Stimulated activated CD8-positive, alpha-beta memory T cell treated with anti-CD3 and anti-CD28 coated beads, Interleukin-4, amount 100 ng/mL, for 48 hours (primary cell): ENCODE data around the gene ADAMTS4.

ENCODE experiments used
- DNase-seq: peaks from one replicate; pipeline ENCODE4 v3.0.0-alpha.2; 2020

Gene ADAMTS4

DNA sequence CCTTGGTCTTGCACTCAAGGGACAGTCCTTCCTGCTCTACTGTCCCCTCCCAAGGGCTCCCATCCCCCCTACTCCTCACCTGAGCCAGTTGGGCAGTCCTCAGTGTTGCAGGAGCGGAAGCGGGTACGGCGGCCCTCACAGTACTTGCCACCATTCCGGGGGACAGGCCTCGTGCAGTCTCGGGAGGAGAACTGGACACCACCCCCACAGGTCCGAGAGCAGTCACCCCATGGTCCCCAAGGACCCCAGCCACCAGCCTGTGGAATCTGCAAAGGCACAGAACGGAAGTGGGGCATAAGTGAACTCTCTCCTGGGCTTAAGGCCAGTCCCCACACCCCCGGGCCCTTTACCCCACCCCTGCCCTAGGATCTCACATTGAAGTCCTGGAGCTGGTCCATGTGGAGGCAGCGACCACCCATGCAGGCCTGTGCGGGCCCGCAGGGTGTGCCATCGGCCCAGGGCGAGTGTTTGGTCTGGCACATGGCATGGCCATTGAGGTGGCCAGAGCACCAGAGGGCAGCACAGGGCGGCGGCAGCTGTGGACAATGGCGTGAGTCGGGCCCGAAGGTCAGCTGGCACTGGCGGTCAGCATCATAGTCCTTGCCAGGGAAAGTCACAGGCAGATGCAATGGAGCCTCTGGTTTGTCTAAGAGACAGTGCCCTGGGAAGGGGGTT is 5.2 kb downstream of the ADAMTS4 start:
- no peak for DNase-seq

GRCh38 chr1:161192476-161193465 is 6.1 kb downstream of the ADAMTS4 start:
- peak; percentile 76 for DNase-seq

- DNase-seq: no peak
Observed at GRCh38 chr1:161191971-161192370, 6.9 kb downstream of the ADAMTS4 start.

DNA sequence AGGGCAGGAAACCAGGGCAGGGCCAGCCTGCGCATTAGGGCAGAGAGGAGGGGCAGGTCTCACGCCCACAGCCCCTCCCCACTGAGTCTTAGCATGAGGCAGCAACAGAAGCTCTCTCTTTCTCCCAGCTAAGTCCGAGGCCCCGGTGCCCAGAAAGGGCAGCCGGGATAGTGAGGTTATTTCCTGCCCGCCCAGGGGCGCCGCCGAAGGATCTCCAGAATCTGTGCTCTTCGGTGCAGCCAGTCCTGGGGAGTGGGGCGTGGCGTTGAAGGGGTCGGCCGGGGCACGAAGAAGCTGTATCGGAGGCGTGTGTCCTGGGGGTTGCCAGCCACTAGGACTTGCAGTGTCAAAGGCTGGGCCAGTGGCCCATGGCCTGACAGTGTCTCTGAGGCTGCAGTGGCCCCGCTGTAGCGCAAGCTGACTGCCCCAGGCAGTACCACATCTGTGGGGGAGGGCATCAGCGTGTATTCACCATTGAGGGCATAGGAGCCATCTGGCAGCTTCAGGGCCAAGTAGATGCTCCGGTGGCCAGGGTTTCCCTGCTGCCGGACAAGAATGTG is 7.8 kb downstream of the ADAMTS4 start:
- no peak for DNase-seq

DNA sequence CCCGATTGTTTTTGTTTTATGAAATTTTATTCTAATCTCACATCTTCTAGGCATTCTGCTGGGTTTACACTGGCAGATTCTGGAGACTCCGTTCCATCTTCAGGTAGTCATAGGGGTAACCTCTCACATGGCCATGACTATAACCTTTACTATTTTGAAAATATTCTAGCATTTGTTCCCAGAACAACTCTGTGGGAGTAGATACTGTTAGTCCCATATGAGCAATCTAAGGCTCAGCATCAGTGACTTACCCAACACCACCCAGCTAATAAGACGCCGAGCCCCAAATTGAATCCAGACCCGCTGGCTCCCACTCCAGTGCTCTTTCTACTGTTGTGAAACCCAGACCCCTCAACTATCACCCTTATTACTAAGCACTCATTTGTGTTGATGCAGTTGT is 9.8 kb downstream of the ADAMTS4 start:
- DNase-seq: no peak

DNA sequence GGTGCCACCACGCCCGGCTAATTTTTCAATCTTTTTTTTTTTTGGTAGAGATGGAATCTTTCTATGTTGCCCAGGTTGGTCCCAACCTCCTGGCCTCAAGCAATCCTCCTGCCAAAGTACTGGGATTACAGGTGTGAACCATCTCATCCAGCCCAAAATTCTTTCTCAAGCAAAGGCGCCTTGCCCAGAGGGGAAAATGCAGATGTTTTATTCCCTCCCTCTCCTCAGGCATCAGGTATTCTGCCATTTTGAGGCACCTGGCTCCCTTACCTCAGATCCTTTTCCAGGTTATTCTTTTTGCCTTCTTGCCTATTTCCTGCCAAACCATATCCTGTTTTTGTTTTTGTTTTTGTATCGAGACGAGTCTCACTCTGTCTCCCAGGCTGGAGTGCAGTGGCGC is 10.5 kb downstream of the ADAMTS4 start:
- no peak for DNase-seq

DNA sequence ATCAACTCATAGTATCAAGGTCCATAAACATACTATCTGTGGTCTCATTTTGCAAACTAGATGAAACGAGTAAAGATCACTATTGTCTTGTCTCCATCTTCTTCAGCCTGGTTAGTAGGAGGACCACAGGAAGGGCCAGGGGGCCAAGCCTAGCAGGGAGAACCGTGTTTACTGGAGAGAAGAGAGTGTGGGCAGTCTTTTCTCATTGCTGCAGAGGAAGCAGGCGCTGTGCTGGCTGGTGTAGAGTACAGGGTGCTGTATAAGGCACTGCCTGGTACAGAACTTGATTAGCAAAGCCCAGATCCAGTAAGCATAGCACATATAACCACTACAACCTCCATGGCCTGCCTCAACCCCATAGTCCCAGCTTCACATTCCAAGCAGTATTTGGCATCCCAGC is 11.5 kb downstream of the ADAMTS4 start:
- no peak for DNase-seq

GRCh38 chr1:161185732-161186311 is 13.0 kb downstream of the ADAMTS4 start:
- no peak for DNase-seq

- DNase-seq: peak; percentile 71
Observed at GRCh38 chr1:161185282-161185682, 13.6 kb downstream of the ADAMTS4 start.

GRCh38 chr1:161182214-161182613 is 16.6 kb downstream of the ADAMTS4 start:
- peak; percentile 70 for DNase-seq

DNA sequence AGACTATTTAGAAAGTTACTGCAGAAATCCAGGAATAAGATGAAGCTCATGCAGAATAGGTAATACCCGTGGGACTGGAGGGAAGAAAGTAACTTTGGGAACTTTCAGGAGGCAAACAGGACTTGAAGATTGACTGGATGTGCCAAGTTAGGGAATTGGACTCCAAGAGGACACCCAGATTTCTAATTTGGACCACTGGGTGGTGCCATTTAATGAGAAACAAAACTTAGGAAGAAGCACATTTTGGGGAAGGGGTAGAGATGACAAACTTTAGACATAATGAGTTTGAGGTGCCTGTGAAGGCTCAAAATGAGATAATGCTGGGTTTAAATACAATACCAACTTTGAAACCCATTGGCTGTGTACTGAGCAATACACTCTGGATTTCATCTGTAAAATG is 18.2 kb downstream of the ADAMTS4 start:
- DNase-seq: no peak

DNA sequence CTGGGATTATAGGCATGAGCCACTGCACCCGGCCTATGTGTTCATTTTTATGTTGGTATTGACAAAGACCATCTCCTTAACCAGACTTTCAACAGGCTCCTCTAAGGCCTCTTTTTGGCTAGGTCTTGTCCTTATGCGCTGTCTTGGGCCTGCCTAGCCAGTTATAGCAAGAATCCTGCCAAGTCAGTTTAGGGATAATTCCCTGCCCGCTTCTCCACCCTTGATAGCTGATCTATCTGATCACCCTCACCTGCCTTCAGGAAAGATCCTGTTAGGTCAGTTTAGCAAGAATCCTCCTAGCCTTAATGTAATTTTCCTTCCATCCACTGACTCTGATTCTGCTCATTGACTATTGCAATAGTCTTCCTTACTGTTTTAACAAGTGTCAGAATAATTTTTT is 19.2 kb downstream of the ADAMTS4 start:
- no peak for DNase-seq

DNA sequence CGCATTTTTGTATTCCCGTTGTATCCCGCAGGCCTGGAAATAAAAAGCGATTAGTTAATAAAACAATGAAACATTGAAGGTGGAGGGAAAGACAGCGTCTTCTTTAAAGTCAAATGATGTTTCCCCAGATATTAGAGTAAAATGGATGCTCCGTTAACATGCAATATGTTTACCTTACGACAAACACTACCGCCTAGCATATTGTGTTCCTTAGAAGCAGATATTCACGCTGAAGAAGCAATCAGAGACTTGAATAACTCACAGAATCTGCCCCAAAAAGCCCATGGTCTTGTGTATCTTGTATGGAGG is 21.0 kb downstream of the ADAMTS4 start:
- no peak for DNase-seq

GRCh38 chr1:161177112-161177935 is 21.5 kb downstream of the ADAMTS4 start, which contains the start of gene B4GALT3:
B4GALT3 (minus strand) TSS chr1:161177507; CDS start chr1:161176060, 1,447 bp downstream.
- DNase-seq: peak; percentile 99

DNA sequence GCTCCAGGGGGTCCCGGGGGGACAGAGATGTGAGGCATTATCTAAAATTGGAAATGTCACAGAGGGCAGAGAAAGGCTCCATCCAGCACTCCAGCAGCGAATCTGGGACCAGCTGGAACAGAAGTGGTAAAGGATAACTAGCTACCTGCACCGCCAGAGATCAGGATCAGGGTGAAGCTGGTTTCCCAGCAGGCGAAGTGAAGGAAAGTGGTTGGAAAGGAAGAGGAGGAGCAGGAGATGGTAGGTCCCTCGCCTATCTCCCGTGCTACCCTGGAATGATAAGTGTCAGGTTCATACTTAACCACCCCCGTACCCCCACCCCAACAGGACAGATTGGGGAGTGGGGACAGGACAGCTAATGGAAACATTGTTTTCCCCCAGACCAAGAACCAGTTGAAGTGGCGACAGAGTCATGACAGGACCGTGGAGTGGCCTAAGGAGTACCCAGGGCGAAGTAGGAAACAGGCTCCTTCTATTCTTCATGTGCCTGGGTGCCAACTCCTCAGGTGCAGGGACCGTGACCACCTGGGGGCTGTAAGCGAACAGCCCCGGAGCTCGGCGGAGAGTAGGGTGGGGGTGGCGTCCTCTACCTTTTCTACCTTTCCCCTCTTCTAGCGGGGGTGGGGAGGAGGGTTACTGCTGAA is 22.3 kb downstream of the ADAMTS4 start:
- DNase-seq: no peak

DNA sequence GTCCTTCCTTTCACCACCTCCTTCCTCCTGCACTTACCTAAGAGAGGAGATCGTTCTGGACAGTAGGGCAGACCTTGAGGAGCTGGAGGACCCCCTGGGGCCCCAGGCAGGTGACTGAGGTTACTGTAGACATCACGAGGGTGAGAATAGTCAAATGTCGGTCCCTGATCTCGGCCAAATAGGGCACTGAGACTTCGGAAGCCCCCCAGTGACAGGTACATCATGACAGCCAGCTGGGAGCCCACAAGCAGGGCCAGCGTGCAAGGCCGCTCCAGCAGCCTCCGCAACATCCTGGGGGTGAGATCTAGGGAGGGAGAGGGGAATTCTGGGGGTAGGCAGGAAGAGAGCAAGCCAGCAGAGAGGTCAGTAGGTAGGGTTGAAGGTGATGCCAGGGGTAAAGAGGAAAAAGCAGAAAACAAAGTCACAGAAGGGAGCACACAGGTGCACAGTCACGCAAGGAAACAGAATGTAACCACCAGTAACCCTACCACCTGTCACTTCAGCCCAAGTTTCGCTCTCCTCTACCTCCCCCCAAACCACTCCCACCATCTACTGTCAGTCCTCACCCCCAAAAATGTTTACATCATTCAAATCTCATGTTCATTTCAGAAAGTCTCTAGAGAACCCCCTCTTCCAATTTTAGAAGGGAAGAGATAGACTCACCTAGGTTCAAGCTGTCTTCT is 22.9 kb downstream of the ADAMTS4 start:
- no peak for DNase-seq

GRCh38 chr1:161174911-161175310 is 23.9 kb downstream of the ADAMTS4 start:
- no peak for DNase-seq

DNA sequence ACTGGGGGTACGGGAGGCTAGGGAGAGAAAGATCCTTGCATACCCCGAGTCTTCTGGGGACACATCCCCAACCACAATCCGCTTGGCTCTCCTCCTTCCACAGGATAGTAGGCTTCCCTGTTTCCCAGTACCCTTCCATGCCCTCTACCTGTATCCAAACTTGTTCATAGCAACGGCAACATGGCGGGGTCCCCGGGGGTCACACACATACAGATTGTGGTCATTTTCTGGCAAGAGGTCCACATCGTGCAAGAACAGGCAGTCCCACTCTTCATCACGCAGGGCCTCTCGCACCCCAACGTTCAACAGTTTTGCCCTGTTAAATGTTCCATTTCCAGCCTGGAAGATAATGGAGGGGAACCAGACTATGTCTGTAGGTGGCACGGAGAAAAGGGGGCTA is 25.1 kb downstream of the ADAMTS4 start:
- no peak for DNase-seq

DNA sequence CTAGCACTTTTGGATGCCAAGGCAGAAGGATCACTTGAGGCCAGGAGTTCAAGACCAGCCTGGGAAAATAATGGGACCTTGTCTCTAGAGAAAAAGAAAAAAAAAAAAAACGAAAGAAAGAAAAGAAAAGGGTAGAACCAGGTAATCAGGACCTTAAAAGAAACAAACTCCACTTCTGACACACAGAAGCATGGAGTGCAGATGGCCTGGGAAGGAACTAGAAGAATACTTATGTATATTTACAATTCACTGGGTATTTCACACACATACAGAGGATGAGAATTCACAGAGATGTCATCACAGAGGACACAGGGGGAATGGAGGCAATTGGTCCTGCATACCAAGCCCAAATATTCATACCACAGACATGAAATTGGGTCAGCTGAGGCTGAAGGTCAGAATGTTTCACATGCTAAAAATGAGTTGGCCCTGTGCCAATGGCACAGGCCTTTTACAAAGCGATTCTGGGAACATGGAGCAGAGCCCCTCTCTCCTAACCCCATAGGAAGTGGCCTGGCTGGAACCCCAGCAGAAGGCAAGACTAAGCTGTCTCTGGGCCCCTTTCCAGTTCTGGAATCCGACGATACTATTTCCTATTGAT is 26.0 kb downstream of the ADAMTS4 start:
- DNase-seq: no peak

DNA sequence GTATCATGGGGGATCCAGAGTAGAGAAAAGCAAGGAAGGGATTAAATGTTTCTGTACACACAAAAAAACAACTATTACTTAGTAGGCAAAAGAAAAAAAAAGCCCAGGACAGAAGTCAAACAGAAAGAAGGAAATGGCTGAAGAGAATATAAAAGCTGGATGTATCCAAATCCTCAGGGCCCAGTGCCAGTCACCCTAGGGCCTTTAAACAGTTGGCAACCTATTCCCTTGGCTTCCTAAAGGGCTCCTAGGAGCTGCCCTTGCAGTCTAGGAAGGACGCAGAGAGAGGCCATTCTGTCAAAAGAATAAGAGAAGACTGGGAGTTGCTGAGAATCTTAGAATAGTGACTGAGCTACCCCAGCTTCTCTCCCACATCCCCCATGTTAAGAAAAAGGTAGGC is 26.5 kb downstream of the ADAMTS4 start:
- DNase-seq: no peak

GRCh38 chr1:161171696-161172095 is 27.2 kb downstream of the ADAMTS4 start:
- no peak for DNase-seq
